ENCODE results near the gene AR.
"Not testable (repeated sequence)": the region's sequence is repeated elsewhere in the genome, so short reads cannot be mapped to it uniquely, and the experiment has no call there.

Gene AR

GRCh38 chrX:67635424-67635823, 91.6 kb downstream of the AR start:
- in situ Hi-C loops (cut with HindIII; ENCODE audit: low sequenced_read_pairs) = no loop called here

DNA sequence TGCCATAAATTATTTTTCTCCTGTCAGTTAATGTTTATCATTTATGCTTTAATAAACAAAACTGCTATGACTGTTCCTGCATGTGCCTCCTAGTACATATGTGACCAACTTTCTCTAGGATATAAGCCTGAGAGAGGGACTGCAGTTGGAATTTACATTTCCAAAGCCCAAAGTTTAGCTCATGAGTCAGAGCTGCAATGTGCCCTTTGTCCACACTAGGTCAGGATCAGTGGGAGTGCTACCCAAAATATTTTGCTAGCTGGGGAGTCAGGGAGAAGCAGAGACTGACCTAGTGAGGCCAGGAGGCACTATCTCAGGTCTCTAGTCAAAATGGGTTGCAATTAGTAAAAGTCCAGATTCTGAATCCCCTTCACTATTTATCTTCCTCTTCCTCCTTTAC, 92.7 kb downstream of the AR start:
- in situ Hi-C loops (cut with HindIII; ENCODE audit: low sequenced_read_pairs) = no loop called here

GRCh38 chrX:67637293-67637692, 93.5 kb downstream of the AR start:
- in situ Hi-C loops (cut with HindIII; ENCODE audit: low sequenced_read_pairs) = not testable (repeated sequence)

- in situ Hi-C loops (cut with HindIII; ENCODE audit: low sequenced_read_pairs) = no loop called here
These were observed 104.5 kb downstream of the AR start for GRCh38 chrX:67648361-67648760.

DNA sequence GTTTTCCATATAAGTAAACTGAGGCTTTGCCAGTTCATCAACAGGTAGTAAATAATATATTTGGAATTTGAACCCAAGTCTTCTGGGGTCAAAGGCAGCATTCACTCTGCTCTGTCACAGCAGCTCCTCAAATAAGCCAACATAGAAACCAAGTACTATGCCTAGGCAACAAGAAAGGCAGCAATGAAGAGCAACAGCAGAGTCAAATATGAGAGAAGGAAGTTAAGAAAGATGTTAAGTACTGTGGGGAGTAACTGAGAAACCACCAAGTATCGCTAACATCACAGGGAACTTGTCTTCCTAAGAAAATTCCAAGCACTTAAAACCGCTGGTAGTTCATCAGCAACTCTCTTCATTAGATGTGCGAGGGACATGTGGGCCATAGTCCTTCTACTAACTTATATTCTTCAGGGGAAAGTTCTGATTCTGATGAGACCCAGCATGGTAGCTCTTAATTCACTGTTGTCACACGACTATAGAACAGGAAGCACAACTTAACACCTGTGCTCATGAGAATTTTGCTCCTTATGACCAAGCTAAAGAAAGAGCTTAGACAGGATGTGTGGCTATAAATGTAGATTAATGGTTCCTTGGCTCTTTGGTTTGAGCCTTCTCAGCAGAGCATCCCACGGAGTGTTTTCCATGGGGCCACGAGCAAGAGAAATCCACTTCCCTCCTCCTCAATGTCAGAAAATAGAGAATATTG, 107.8 kb downstream of the AR start:
- in situ Hi-C loops (cut with HindIII; ENCODE audit: low sequenced_read_pairs) = no loop called here

DNA sequence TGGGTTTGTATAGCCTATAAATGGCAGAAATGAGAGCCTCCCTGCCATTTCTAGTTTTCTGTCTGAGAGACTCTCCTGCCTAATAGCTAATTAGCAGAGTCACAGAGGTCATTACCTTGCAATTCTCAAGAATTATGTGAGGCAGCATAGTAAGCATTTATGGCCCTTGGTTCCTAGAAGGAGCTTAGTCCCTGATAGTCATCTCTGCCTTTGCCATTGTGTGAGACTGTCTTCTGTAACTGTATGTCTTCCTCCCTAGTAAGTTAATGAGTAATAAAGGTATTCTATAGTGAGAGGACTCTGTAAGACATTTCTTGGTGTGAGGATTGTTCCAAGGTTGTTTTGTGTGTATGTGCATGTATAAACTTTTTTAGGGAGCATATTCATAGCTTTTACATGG, 108.7 kb downstream of the AR start:
- in situ Hi-C loops (cut with HindIII; ENCODE audit: low sequenced_read_pairs) = no loop called here

GRCh38 chrX:67654301-67654700, 110.5 kb downstream of the AR start:
- in situ Hi-C loops (cut with HindIII; ENCODE audit: low sequenced_read_pairs) = no loop called here

DNA sequence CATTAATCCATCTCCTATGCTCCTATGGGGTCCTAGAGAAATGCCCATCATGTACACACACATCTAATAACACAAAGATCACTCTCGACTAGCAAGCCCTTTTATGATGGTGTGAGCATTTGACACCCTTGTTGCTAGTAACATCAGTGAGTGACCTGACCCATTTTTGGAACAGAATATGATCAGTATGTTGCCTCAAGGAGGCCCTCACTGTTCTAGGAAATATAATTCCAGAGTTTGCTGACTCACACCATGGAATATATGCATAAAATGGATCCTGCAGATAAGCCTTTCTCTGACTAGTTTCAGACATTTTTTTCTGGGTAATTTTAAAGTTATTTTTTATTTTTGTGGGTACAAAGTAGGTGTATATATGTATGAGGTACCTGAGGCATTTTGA, 121.8 kb downstream of the AR start:
- in situ Hi-C loops (cut with HindIII; ENCODE audit: low sequenced_read_pairs) = no loop called here

- in situ Hi-C loops (cut with HindIII; ENCODE audit: low sequenced_read_pairs) = not testable (repeated sequence)
These were observed 126.9 kb downstream of the AR start for GRCh38 chrX:67670717-67671116.

DNA sequence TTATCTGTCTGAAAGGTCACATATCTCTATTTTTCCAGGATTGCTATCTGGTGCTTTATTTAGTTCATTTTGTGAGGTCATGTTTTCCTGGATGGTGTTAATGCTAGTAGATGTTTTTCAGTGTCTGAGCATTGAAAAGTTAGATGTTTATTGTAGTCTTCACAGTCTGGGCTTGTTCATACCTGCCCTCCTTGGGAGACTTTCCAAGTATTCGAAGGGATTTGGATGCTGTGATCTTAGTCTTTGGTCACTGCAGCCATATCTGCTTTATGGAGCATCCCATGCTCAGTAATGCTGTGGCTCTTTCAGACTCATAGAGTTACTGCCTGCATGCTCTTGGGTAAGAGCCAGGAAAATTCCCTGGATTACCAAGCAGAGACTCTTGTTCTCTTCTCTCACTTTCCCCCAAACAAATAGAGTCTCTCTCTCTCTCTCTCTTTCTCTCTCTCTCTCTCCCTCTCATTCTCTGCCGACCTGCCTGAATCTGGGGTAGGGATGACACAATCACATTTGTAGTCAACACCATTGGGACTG, 130.0 kb downstream of the AR start:
- in situ Hi-C loops (cut with HindIII; ENCODE audit: low sequenced_read_pairs) = no loop called here

DNA sequence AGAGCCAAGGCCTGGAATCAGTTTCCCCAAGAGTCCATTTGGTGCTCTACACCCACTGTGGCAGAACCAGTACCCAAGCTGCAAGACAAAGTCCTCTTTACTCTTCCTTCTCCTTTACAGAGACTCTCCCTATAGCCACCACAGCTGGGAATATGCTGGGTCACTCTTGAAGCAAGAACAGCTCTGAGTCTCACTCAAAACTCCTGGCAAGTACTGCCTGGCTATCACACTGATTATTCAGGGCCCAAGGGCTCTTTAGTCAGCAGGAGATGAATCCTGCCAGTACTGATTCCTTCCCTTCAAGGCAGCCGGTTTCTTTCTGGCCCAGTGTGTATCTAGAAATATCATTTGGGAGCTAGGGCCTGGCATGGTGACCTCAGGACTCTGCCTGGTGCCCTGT, 130.9 kb downstream of the AR start:
- in situ Hi-C loops (cut with HindIII; ENCODE audit: low sequenced_read_pairs) = no loop called here

- in situ Hi-C loops (cut with HindIII; ENCODE audit: low sequenced_read_pairs) = no loop called here
These were observed 140.3 kb downstream of the AR start for GRCh38 chrX:67684136-67684535.

- in situ Hi-C loops (cut with HindIII; ENCODE audit: low sequenced_read_pairs) = no loop called here
These were observed 148.4 kb downstream of the AR start for GRCh38 chrX:67692246-67692645.

DNA sequence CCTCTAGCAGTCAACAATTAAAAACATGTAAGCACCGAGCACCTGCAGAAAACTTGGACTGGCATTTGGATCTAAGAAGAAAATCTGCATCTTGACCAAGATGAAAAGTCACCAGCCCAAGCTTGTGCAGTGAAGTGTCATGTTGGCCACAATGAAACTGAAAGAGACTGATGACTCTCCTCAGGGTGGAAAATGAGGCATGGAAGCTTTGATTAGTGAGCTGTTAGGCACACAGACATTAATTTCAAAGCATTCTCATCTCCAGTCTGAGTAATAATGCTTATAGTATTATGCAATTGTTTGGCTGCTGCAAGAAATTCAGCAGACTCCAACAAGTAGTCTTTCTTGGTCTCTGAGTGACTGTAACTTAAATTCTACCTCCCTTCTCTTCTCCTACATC, 150.1 kb downstream of the AR start:
- in situ Hi-C loops (cut with HindIII; ENCODE audit: low sequenced_read_pairs) = no loop called here

GRCh38 chrX:67697452-67697851, 153.6 kb downstream of the AR start:
- in situ Hi-C loops (cut with HindIII; ENCODE audit: low sequenced_read_pairs) = no loop called here

GRCh38 chrX:67700602-67701001, 156.8 kb downstream of the AR start:
- in situ Hi-C loops (cut with HindIII; ENCODE audit: low sequenced_read_pairs) = no loop called here

GRCh38 chrX:67714004-67714403, 170.2 kb downstream of the AR start:
- in situ Hi-C loops (cut with HindIII; ENCODE audit: low sequenced_read_pairs) = no loop called here

DNA sequence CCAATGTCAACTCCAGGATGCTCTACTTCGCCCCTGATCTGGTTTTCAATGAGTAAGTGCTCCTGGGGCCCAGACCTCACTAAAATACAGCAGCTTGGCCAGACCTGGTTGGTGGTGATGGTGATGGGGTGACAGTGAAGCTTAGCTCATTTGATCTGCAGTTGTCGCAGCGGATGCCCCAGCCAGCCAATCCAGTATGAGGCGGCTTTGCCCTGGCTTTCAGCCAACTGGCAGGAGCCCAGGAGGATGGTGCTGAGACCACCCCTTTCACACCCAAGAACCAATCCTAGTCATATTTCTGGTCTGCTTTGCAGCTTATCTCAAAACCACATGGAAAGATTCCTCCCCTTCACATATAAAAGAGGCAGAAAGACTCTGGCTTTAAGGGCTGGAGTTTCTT, 173.8 kb downstream of the AR start:
- in situ Hi-C loops (cut with HindIII; ENCODE audit: low sequenced_read_pairs) = no loop called here

GRCh38 chrX:67718926-67719325, 175.1 kb downstream of the AR start:
- in situ Hi-C loops (cut with HindIII; ENCODE audit: low sequenced_read_pairs) = no loop called here

- in situ Hi-C loops (cut with HindIII; ENCODE audit: low sequenced_read_pairs) = no loop called here
These were observed 176.5 kb downstream of the AR start for GRCh38 chrX:67720344-67720743.

- in situ Hi-C loops (cut with HindIII; ENCODE audit: low sequenced_read_pairs) = no loop called here
These were observed 177.5 kb downstream of the AR start for GRCh38 chrX:67721321-67721720.

DNA sequence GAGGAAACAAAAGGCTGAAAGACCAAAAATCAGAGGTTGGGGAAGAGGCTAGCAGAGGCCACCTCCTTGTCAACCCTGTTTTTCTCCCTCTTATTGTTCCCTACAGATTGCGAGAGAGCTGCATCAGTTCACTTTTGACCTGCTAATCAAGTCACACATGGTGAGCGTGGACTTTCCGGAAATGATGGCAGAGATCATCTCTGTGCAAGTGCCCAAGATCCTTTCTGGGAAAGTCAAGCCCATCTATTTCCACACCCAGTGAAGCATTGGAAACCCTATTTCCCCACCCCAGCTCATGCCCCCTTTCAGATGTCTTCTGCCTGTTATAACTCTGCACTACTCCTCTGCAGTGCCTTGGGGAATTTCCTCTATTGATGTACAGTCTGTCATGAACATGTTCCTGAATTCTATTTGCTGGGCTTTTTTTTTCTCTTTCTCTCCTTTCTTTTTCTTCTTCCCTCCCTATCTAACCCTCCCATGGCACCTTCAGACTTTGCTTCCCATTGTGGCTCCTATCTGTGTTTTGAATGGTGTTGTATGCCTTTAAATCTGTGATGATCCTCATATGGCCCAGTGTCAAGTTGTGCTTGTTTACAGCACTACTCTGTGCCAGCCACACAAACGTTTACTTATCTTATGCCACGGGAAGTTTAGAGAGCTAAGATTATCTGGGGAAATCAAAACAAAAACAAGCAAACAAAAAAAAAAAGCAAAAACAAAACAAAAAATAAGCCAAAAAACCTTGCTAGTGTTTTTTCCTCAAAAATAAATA, 179.9 kb downstream of the AR start:
- in situ Hi-C loops (cut with HindIII; ENCODE audit: low sequenced_read_pairs) = no loop called here

All from DLD1 (cell line).